Osteocyte (in vitro differentiated cells): ENCODE data around the gene MRPS18A. TPM values are rescaled to one million over a fixed set of nuclear protein-coding genes. Genes with fewer than 3 reads are reported as not detected.
A peak's percentile ranks its signal among the peaks of the same experiment; 100 is the strongest.

Experiments
- DNase-seq: peaks from one replicate; pipeline ENCODE4 v3.0.0; 2021; ENCODE audit warnings: mixed read lengths; ENCODE audit not compliant: unreplicated experiment; ENCODE audit errors: extremely low spot score
- H3K27ac Mint-ChIP-seq: one replicate; pipeline ENCODE4 v1.8.0; 2021; ENCODE audit warnings: mild to moderate bottlenecking, mixed read lengths; ENCODE audit not compliant: unreplicated experiment
- H3K27me3 Mint-ChIP-seq: one replicate; pipeline ENCODE4 v1.8.0; 2021; ENCODE audit warnings: mixed read lengths; ENCODE audit not compliant: unreplicated experiment
- H3K36me3 Mint-ChIP-seq: one replicate; pipeline ENCODE4 v1.8.0; 2021; ENCODE audit warnings: mixed read lengths; ENCODE audit not compliant: unreplicated experiment
- H3K4me1 Mint-ChIP-seq: one replicate; pipeline ENCODE4 v1.8.0; 2021; ENCODE audit warnings: mixed read lengths; ENCODE audit not compliant: unreplicated experiment
- H3K4me3 Mint-ChIP-seq: one replicate; pipeline ENCODE4 v1.8.0; 2021; ENCODE audit warnings: mild to moderate bottlenecking, moderate library complexity, mixed read lengths; ENCODE audit not compliant: unreplicated experiment
- H3K9me3 Mint-ChIP-seq: one replicate; pipeline ENCODE4 v1.8.0; 2021; ENCODE audit warnings: mixed read lengths; ENCODE audit not compliant: unreplicated experiment
- total RNA-seq: library from RNA; stranded (reverse); gene quantifications from 2 replicates; pipeline ENCODE4 v1.2.1, GENCODE V29; 2021
- TF ChIP-seq, protein P1 (sequence below): fragments of 200-600 bp; sonication (generic); IDR thresholded peaks from 2 replicates; pipeline ENCODE4 v1.5.0; 2021; ENCODE audit warnings: antibody characterized with exemption, mild to moderate bottlenecking, moderate library complexity

Gene MRPS18A
- total RNA-seq, 1 donor from 2014 or later: 37.3 TPM

DNA sequence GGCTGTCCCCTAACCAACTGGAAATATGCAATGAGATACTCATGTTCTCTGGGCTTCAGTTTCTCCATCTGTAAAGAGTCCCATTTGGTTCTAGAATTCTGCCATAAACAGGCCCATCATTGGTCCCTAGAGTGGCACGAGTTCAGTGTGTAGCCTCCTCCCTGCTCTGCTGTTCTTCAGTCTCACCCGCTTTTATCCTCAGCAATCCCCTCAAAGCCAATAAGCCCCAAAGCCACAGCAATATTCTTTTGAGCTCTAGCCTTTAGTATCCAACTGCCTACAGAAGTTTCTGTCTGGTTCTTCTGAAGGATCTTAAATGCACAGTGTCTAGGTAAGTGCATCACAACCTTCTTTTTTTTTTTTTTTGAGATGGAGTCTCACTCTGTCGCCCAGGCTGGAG lies 9.8 kb upstream of the MRPS18A start:
- no peaks in the 10 kb centered on the region for H3K9me3 Mint-ChIP-seq
- H3K4me1 Mint-ChIP-seq: peaks cover 59% of the 10 kb centered on the region
- no peaks in the 10 kb centered on the region for H3K27me3 Mint-ChIP-seq
- TF ChIP-seq, protein P1, sequence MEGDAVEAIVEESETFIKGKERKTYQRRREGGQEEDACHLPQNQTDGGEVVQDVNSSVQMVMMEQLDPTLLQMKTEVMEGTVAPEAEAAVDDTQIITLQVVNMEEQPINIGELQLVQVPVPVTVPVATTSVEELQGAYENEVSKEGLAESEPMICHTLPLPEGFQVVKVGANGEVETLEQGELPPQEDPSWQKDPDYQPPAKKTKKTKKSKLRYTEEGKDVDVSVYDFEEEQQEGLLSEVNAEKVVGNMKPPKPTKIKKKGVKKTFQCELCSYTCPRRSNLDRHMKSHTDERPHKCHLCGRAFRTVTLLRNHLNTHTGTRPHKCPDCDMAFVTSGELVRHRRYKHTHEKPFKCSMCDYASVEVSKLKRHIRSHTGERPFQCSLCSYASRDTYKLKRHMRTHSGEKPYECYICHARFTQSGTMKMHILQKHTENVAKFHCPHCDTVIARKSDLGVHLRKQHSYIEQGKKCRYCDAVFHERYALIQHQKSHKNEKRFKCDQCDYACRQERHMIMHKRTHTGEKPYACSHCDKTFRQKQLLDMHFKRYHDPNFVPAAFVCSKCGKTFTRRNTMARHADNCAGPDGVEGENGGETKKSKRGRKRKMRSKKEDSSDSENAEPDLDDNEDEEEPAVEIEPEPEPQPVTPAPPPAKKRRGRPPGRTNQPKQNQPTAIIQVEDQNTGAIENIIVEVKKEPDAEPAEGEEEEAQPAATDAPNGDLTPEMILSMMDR: no peak
- H3K27ac Mint-ChIP-seq: no peak overlapping the region
- no peaks in the 10 kb centered on the region for H3K36me3 Mint-ChIP-seq
- no peak overlapping the region for H3K4me3 Mint-ChIP-seq
- DNase-seq: no peak

DNA sequence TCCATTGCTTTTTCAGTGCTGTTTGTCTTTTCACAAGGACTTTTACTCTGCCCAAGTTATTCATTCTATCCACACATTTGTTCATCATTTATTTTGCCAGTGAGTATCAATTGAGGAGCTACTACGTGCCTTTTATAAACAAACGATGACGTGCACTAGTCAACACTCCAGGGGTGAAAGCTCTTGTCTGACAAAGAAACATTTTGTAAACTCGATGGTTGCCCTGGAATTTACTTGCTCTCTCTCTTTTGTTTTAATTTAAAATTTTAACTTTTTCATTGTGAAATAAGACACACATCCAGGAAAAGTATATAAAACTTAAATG lies 8.3 kb upstream of the MRPS18A start:
- H3K27me3 Mint-ChIP-seq: no peaks in the 10 kb centered on the region
- TF ChIP-seq, protein P1: no peak
- no peak overlapping the region for H3K4me3 Mint-ChIP-seq
- no peaks in the 10 kb centered on the region for H3K9me3 Mint-ChIP-seq
- H3K4me1 Mint-ChIP-seq: peaks cover 44% of the 10 kb centered on the region
- no peak for DNase-seq
- H3K36me3 Mint-ChIP-seq: no peaks in the 10 kb centered on the region
- peak overlapping the region; percentile 88 for H3K27ac Mint-ChIP-seq

DNA sequence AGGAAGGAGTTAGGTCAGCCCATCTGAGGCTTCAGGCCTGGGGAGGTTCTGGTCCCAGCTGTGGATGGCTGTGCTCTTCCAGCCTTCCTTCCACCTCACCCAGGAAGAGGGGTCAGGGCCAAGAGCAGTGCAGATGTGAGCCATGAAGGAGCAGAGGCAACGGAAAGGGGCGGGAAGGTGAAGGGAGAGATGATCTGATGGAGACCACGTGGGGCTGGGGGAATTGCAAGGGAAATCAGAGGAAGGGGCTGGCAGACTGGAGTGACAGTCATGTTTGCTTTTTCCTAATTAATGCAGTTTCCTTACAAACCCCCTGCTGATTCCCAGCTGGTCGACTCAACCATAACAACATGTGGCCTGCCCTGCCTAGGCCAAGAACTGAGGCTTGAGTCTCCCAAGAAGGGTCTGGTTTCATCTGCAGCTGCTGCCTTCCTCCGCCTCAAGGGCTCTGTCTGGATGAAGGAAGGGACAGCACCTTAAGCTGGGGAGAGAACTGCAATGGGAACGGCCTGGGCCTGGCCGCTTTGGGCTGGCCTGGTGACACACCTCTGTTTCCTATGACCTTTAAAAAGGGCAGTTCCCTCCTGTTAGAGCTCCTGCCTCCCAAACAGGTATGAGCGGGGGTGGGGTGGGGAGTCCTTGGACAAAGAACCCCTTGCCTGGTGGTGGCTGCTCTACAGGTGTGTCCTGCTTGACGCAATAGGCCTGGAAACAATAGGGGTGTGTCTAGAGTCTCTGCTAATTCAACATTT lies 7.8 kb upstream of the MRPS18A start:
- DNase-seq: no peak
- Mint-ChIP-seq H3K4me1 (peaks cover 44% of the 10 kb centered on the region), H3K27ac (peak overlapping the region; percentile 88), H3K9me3 (no peaks in the 10 kb centered on the region), H3K4me3 (no peak overlapping the region), H3K36me3 (no peaks in the 10 kb centered on the region), H3K27me3 (no peaks in the 10 kb centered on the region)
- TF ChIP-seq, protein P1: no peak

- TF ChIP-seq, protein P1: no peak
- H3K27me3 Mint-ChIP-seq: no peaks in the 10 kb centered on the region
- no peaks in the 10 kb centered on the region for H3K9me3 Mint-ChIP-seq
- H3K36me3 Mint-ChIP-seq: no peaks in the 10 kb centered on the region
- H3K4me3 Mint-ChIP-seq: no peak overlapping the region
- no peak for DNase-seq
- no peak overlapping the region for H3K27ac Mint-ChIP-seq
- peaks cover 22% of the 10 kb centered on the region for H3K4me1 Mint-ChIP-seq
Observed at GRCh38 chr6:43689421-43689820, 1.8 kb upstream of the MRPS18A start.

DNA sequence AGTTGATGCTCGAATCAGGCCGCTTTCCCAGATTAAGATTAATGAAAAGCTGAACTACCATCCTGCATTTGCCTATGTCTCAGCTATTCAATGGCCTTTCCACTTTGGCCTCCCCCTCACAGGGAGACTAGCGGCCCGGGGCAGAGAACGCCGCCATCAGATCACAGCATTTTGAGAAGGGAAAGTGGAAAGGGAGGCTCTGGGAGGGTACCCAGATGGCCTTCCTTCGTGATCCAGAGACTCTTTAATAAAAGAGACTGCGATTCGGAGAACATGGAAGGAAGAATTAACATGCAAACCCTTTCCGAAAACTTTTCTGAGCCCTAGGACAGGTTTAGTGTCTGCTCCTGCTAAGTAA lies 533 bp downstream of the MRPS18A start:
- TF ChIP-seq, protein P1: no peak
- H3K4me3 Mint-ChIP-seq: peak overlapping the region; percentile 94
- H3K9me3 Mint-ChIP-seq: no peaks in the 10 kb centered on the region
- peak overlapping the region; percentile 96 for H3K27ac Mint-ChIP-seq
- no peak for DNase-seq
- H3K27me3 Mint-ChIP-seq: no peaks in the 10 kb centered on the region
- H3K36me3 Mint-ChIP-seq: peaks cover 2% of the 10 kb centered on the region
- peaks cover 25% of the 10 kb centered on the region for H3K4me1 Mint-ChIP-seq
